ENCODE measurements around the gene GPR4. TPM values are rescaled to one million over a fixed set of nuclear protein-coding genes. Genes with fewer than 3 reads are reported as not detected.

The GPR4 gene
- total RNA-seq, 1 donor from 2014 or later, result 10.5 TPM

DNA sequence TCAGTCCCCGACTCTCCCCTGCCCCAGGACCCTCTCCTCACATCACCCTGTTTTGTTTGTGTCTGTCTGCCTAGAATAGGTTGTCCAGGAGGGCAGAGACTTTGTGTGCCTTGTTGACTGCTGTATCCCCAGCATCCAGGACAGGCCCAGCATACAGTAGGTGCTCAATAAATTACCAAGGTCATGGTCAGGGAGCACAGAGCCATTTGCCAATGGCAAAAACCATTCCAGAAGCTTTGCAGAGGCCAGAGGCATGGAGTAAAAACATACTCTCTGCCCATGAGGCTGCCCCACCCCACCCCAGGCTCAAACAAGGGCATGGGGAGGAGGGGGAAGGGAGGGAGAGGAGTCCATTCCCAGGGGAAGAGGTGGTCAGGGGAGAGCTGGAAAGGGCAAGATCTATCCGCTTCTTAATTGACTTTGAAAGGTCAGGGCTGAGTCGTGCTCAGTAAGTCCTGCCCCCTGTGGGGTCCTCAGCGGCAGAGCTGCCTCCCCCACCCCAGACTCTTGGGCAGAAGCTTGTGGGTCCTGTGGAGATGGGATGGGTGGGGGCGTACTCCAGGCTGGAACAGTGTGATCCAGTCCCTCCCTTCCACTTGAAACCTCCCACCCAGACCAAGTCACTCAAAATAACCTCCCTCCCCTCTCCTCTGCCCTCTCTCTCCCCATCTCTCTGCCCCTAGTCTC lies 4.4 kb downstream of the GPR4 start:
- DNase-seq (no peak), ATAC-seq (peak in 1 of 2 donors; percentile 4)
- peak overlapping the region; percentile 41 for H3K27ac ChIP-seq
- peaks cover 51% of the 10 kb centered on the region for H3K27me3 ChIP-seq (ENCODE audit: low read depth)
- H3K4me3 ChIP-seq, result peak overlapping the region; percentile 39
- H3K9me3 ChIP-seq, result no peaks in the 10 kb centered on the region
- TF ChIP-seq, protein P1, sequence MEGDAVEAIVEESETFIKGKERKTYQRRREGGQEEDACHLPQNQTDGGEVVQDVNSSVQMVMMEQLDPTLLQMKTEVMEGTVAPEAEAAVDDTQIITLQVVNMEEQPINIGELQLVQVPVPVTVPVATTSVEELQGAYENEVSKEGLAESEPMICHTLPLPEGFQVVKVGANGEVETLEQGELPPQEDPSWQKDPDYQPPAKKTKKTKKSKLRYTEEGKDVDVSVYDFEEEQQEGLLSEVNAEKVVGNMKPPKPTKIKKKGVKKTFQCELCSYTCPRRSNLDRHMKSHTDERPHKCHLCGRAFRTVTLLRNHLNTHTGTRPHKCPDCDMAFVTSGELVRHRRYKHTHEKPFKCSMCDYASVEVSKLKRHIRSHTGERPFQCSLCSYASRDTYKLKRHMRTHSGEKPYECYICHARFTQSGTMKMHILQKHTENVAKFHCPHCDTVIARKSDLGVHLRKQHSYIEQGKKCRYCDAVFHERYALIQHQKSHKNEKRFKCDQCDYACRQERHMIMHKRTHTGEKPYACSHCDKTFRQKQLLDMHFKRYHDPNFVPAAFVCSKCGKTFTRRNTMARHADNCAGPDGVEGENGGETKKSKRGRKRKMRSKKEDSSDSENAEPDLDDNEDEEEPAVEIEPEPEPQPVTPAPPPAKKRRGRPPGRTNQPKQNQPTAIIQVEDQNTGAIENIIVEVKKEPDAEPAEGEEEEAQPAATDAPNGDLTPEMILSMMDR (IDR thresholded peaks at IDR 0.05), result no peak
- peaks cover 41% of the 10 kb centered on the region for H3K4me1 ChIP-seq
- intact Hi-C loops (cut with DNase I), result no loop called here
- H3K36me3 ChIP-seq, result no peaks in the 10 kb centered on the region

DNA sequence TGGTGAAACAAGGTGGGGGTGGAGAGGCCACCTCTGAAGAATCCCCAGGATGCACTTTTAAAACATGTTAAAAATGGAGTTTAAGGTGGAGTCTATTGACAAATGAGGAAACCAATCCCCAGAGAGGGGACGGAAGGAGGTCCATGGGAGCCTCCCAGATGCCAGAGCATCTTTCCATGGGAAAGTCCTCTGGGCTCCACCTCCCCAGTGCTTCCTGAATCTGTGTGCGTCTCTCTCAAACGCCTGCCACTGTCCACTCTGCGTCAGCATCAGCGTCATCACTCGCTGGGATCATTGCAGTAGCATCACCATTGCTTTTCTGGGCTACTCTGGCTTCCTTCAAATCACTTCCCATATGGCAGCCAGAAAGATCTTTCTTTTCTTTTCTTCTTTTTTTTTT lies 6.2 kb downstream of the GPR4 start:
- H3K36me3 ChIP-seq, result peaks cover under 1% of the 10 kb centered on the region
- ATAC-seq (no peak), DNase-seq (no peak)
- H3K4me1 ChIP-seq, result peaks cover 33% of the 10 kb centered on the region
- H3K27me3 ChIP-seq (ENCODE audit: low read depth), result peaks cover 48% of the 10 kb centered on the region
- TF ChIP-seq, protein P1 (IDR thresholded peaks at IDR 0.05), result no peak
- H3K27ac ChIP-seq, result no peak overlapping the region
- H3K9me3 ChIP-seq, result no peaks in the 10 kb centered on the region
- H3K4me3 ChIP-seq, result no peak overlapping the region
- intact Hi-C loops (cut with DNase I), result no loop called here

DNA sequence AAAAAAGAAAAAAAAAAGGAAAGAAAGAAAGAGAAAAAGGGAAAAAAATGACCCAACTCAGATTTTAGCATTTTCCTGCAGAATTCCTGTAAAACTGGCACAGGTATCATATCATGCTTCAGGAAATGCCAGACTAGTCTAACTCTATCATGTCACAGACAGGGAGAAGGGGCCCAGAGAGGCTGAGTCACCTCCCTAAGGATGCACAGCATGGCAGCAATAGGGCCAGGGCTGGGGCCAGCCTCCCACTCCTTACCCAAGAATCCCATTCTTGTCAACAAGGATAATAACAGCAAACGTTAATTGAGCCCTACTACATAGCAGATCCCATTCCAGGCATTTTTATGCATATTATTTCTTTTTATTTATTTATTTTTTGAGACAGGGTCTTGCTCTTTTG lies 8.5 kb downstream of the GPR4 start:
- H3K4me1 ChIP-seq, result peaks cover 15% of the 10 kb centered on the region
- peaks cover 32% of the 10 kb centered on the region for H3K27me3 ChIP-seq (ENCODE audit: low read depth)
- ATAC-seq (no peak), DNase-seq (no peak)
- intact Hi-C loops (cut with DNase I), result no loop called here
- peaks cover 4% of the 10 kb centered on the region for H3K36me3 ChIP-seq
- no peak overlapping the region for H3K27ac ChIP-seq
- no peak overlapping the region for H3K4me3 ChIP-seq
- no peaks in the 10 kb centered on the region for H3K9me3 ChIP-seq
- TF ChIP-seq, protein P1 (IDR thresholded peaks at IDR 0.05), result no peak

DNA sequence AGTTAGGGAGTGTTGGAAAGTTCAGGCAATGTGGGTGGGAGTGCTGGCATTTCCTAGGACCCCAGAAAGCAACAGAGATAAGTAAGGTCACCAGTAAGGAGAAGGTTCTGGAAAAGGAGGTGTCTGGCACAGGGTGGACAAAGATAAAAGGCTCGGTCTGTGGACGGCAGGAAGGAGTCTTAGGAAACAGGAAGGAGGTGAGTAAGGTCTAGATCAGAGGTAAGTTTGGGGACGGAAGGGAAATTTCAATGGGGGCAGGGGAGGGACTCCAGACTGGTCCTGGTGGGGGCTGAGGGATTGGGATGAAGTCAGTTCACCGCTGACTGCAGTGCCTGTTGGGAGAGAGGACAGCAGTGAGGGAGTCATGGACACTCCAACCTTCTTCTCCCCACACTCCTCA lies 9.6 kb downstream of the GPR4 start:
- TF ChIP-seq, protein P1 (IDR thresholded peaks at IDR 0.05), result no peak
- intact Hi-C loops (cut with DNase I), result no loop called here
- no peak overlapping the region for H3K4me3 ChIP-seq
- DNase-seq (no peak), ATAC-seq (no peak)
- H3K27ac ChIP-seq, result no peak overlapping the region
- H3K9me3 ChIP-seq, result no peaks in the 10 kb centered on the region
- H3K27me3 ChIP-seq (ENCODE audit: low read depth), result peaks cover 22% of the 10 kb centered on the region
- H3K36me3 ChIP-seq, result peaks cover 4% of the 10 kb centered on the region
- H3K4me1 ChIP-seq, result peaks cover 4% of the 10 kb centered on the region

DNA sequence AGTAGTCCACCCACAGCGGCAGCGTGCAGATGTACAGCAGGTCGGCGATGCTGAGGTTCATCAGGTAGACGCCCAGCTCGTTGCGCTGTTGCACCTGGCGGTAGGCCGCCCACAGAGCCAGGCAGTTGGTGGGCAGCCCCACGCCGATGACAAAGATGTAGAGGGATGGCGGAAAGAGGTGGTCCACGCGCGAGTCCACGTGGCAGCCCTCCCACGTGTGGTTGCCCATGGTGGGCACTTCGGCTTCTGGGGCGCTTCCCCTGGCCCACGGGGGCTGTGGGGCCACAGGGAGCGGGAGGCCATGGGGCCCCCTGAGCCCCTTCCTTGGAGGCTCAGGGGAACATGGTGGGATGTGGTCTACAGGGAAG lies 10.4 kb downstream of the GPR4 start:
- Histone ChIP-seq H3K4me1 (no peaks in the 10 kb centered on the region), H3K27me3 (ENCODE audit: low read depth) (peaks cover 18% of the 10 kb centered on the region), H3K4me3 (no peak overlapping the region), H3K9me3 (no peaks in the 10 kb centered on the region), H3K36me3 (peaks cover 4% of the 10 kb centered on the region), H3K27ac (no peak overlapping the region)
- ATAC-seq (no peak), DNase-seq (no peak)
- intact Hi-C loops (cut with DNase I), result no loop called here
- TF ChIP-seq, protein P1 (IDR thresholded peaks at IDR 0.05), result no peak

Measured in lower lobe of right lung (tissue), 2 donors.